Mesenchymal stem cell (in vitro differentiated cells and primary cell): ENCODE measurements around the gene TMEM38B.
"Not testable (repeated sequence)": the region's sequence is repeated elsewhere in the genome, so short reads cannot be mapped to it uniquely, and the experiment has no call there.

Source experiments
- DNase-seq: peaks from one replicate; pipeline ENCODE4 v3.0.0-alpha.2; 2013
- H2AFZ ChIP-seq: one replicate; pipeline ENCODE4 v1.6.1; 2013; ENCODE audit warnings: low read depth, mild to moderate bottlenecking, control low read depth, inconsistent platforms, low read length, moderate library complexity
- H2AK5ac ChIP-seq: 2 replicates; pipeline ENCODE4 v1.6.1; 2013; ENCODE audit warnings: low read length, moderate library complexity, mild to moderate bottlenecking, inconsistent platforms; ENCODE audit not compliant: severe bottlenecking
- H2BK120ac ChIP-seq: one replicate; pipeline ENCODE4 v1.6.1; 2013; ENCODE audit warnings: low read depth, mild to moderate bottlenecking, inconsistent platforms, low read length, moderate library complexity
- H2BK12ac ChIP-seq, 2 experiments: one replicate each; pipeline ENCODE4 v1.6.1; 2013; ENCODE audit warnings: inconsistent platforms in 2 of 2, low read length in 2 of 2, mild to moderate bottlenecking in 2 of 2, moderate library complexity in 2 of 2, control low read depth in 1 of 2
- H2BK15ac ChIP-seq: one replicate; pipeline ENCODE4 v1.6.1; 2013; ENCODE audit warnings: mild to moderate bottlenecking, low read depth, inconsistent platforms; ENCODE audit not compliant: poor library complexity, severe bottlenecking
- H2BK5ac ChIP-seq: 2 replicates; pipeline ENCODE4 v1.6.1; 2013; ENCODE audit warnings: low read depth, mild to moderate bottlenecking, low read length, control low read depth, inconsistent platforms; ENCODE audit not compliant: poor library complexity, severe bottlenecking
- H3K14ac ChIP-seq, 2 experiments: one replicate each; pipeline ENCODE4 v1.6.1; 2013; ENCODE audit warnings: inconsistent platforms in 2 of 2, low read length in 2 of 2, control low read depth in 1 of 2, mild to moderate bottlenecking in 1 of 2, moderate library complexity in 1 of 2
- H3K18ac ChIP-seq, 2 experiments: one replicate each; pipeline ENCODE4 v1.6.1; 2013; ENCODE audit warnings: inconsistent platforms in 2 of 2, low read length in 2 of 2, control low read depth in 1 of 2, low read depth in 1 of 2, mild to moderate bottlenecking in 1 of 2
- H3K23ac ChIP-seq, 2 experiments: one replicate each; pipeline ENCODE4 v1.6.1; 2013; ENCODE audit warnings: inconsistent platforms in 2 of 2, low read length in 2 of 2, mild to moderate bottlenecking in 2 of 2, moderate library complexity in 2 of 2, control low read depth in 1 of 2
- H3K27ac ChIP-seq: 2 replicates; pipeline ENCODE4 v1.5.1; 2013; ENCODE audit warnings: mild to moderate bottlenecking, moderate library complexity, low read length, control low read depth, inconsistent platforms; ENCODE audit not compliant: poor library complexity, severe bottlenecking
- H3K27me3 ChIP-seq, 2 experiments: 2 replicates each; pipeline versions ENCODE4 v1.6.1 to v1.7.0; 2013; ENCODE audit warnings: low read length in 2 of 2, mild to moderate bottlenecking in 2 of 2, moderate library complexity in 2 of 2, control low read depth in 1 of 2, inconsistent platforms in 1 of 2; ENCODE audit not compliant: control insufficient read depth in 1 of 2, insufficient read depth in 1 of 2
- H3K36me3 ChIP-seq, 2 experiments: 2 replicates each; pipeline versions ENCODE4 v1.6.1 to v1.7.0; 2013; ENCODE audit warnings: low read length in 2 of 2, control low read depth in 1 of 2, inconsistent platforms in 1 of 2, low read depth in 1 of 2, mild to moderate bottlenecking in 1 of 2; ENCODE audit not compliant: insufficient read depth in 2 of 2, control insufficient read depth in 1 of 2
- H3K4ac ChIP-seq, 2 experiments: one replicate each; pipeline ENCODE4 v1.6.1; 2013; ENCODE audit warnings: inconsistent platforms in 2 of 2, low read length in 2 of 2, mild to moderate bottlenecking in 2 of 2, moderate library complexity in 2 of 2, control low read depth in 1 of 2, low read depth in 1 of 2
- H3K4me1 ChIP-seq: 2 replicates; pipeline ENCODE4 v1.6.1; 2013; ENCODE audit warnings: low read depth, low read length, control low read depth; ENCODE audit not compliant: control insufficient read depth, insufficient read depth
- H3K4me2 ChIP-seq: 2 replicates; pipeline ENCODE4 v1.6.1; 2013; ENCODE audit warnings: low read length, mild to moderate bottlenecking, inconsistent platforms; ENCODE audit not compliant: poor library complexity, severe bottlenecking
- H3K4me3 ChIP-seq, 2 experiments: 2 replicates each; pipeline versions ENCODE4 v1.5.1 to v1.7.0; 2013; ENCODE audit warnings: low read length in 2 of 2, mild to moderate bottlenecking in 2 of 2, control low read depth in 1 of 2, low read depth in 1 of 2; ENCODE audit not compliant: insufficient read depth in 1 of 2
- H3K79me1 ChIP-seq: replicated peaks from 2 replicates; pipeline ENCODE4 v1.6.1; 2013; ENCODE audit warnings: mild to moderate bottlenecking, control low read depth, low read length, inconsistent platforms; ENCODE audit not compliant: poor library complexity, severe bottlenecking
- H3K9ac ChIP-seq: 2 replicates; pipeline ENCODE4 v1.7.0; 2013; ENCODE audit warnings: mild to moderate bottlenecking, low read length, moderate library complexity
- H3K9me3 ChIP-seq: 2 replicates; pipeline ENCODE4 v1.7.0; 2013; ENCODE audit warnings: mild to moderate bottlenecking, low read length; ENCODE audit not compliant: control insufficient read depth
- H4K8ac ChIP-seq: one replicate; pipeline ENCODE4 v1.6.1; 2013; ENCODE audit warnings: inconsistent platforms, mild to moderate bottlenecking, low read length, moderate library complexity
- H4K91ac ChIP-seq: one replicate; pipeline ENCODE4 v1.6.1; 2013; ENCODE audit warnings: mild to moderate bottlenecking, low read length, inconsistent platforms
- WGBS: methylation state at CpG from one replicate; pipeline ENCODE4 v1.1.7; 2013; ENCODE audit warnings: mixed read lengths; 5-methylcytosine and 5-hydroxymethylcytosine counted together

Gene TMEM38B

GRCh38 chr9:105703638-105704037, 9.3 kb downstream of the TMEM38B start:
- not testable (repeated sequence) for H3K18ac ChIP-seq, H2AFZ ChIP-seq, H2BK5ac ChIP-seq, H3K4me3 ChIP-seq, H3K4ac ChIP-seq, H3K27me3 ChIP-seq, H3K9ac ChIP-seq, H4K8ac ChIP-seq, H3K79me1 ChIP-seq, H3K4me2 ChIP-seq, H2BK15ac ChIP-seq, H3K4me1 ChIP-seq, H3K9me3 ChIP-seq, H2BK120ac ChIP-seq, H3K14ac ChIP-seq, H4K91ac ChIP-seq, DNase-seq, H3K27ac ChIP-seq, H3K23ac ChIP-seq, H2BK12ac ChIP-seq, H3K36me3 ChIP-seq, H2AK5ac ChIP-seq
- no CpG with 5 or more reads among the region's 4 CpGs for WGBS

DNA sequence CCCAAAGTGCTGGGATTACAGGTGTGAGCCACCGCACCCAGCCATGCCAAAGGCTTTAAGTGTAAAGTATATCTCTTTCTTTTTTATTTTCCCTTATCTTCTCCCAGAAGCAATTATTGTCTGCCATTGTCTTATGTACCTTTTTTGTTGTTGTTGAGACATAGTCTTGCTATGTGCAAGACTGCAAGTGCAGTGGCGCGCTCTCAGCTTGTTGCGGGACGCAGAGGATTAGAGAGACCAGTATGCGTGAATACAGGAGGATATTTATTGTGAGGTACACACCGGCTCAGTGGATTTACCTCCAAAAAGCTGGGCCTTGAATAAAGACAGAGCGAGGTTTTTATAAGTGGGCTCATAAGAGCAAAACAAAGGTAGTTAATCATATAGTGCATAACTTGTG, 11.8 kb downstream of the TMEM38B start:
- H4K91ac ChIP-seq = no peak overlapping the region
- peaks cover 3 to 18% of the 10 kb centered on the region in 2 experiments for H3K36me3 ChIP-seq
- H2BK12ac ChIP-seq = no peak overlapping the region
- H3K4me2 ChIP-seq = no peak overlapping the region
- no peaks in the 10 kb centered on the region for H3K4me1 ChIP-seq
- H2BK5ac ChIP-seq = no peak overlapping the region
- no peak for DNase-seq
- no peak overlapping the region for H3K23ac ChIP-seq
- H3K9ac ChIP-seq = no peak overlapping the region
- H3K18ac ChIP-seq = no peak overlapping the region
- no peak overlapping the region for H2AK5ac ChIP-seq
- no peaks in the 10 kb centered on the region for H3K9me3 ChIP-seq
- H2AFZ ChIP-seq = no peak overlapping the region
- no peaks in the 10 kb centered on the region for H3K27me3 ChIP-seq
- WGBS = 99% methylated on average over 7 of the region's 8 CpGs
- H2BK15ac ChIP-seq = no peak overlapping the region
- peaks cover 3% of the 10 kb centered on the region for H3K79me1 ChIP-seq
- H3K14ac ChIP-seq = no peak overlapping the region
- H3K4ac ChIP-seq = no peak overlapping the region
- no peak overlapping the region for H2BK120ac ChIP-seq
- H3K4me3 ChIP-seq = no peak overlapping the region
- H3K27ac ChIP-seq = no peak overlapping the region
- no peak overlapping the region for H4K8ac ChIP-seq

DNA sequence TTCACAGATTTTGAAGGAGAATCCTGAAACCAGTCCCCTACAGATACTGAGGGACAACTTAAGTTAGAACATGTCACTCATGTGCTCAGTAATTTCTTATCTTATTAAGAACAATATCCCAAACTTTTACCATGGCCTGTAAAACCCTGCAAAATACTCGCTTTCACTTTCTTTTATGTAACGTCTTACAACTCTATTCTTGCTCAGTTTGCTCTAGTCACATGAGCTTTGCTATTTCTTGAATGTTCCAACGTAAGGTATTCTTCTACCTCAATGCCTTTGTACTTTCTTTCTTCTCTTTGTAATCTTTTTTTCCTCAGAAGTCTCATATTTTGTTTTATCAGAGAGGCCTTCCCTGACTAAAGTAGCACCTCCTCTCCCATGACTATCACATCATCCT, 14.1 kb downstream of the TMEM38B start:
- no peak overlapping the region for H3K27ac ChIP-seq
- no peak overlapping the region for H2BK120ac ChIP-seq
- H3K9me3 ChIP-seq = no peaks in the 10 kb centered on the region
- no peak for DNase-seq
- peaks cover 6% of the 10 kb centered on the region for H3K4me1 ChIP-seq
- no peak overlapping the region for H3K14ac ChIP-seq
- no peak overlapping the region for H4K8ac ChIP-seq
- no peak overlapping the region for H2BK15ac ChIP-seq
- H3K27me3 ChIP-seq = no peaks in the 10 kb centered on the region
- peaks cover 3 to 18% of the 10 kb centered on the region in 2 experiments for H3K36me3 ChIP-seq
- H3K4ac ChIP-seq = no peak overlapping the region
- peak overlapping the region in 1 of 2 experiments; percentile 32 for H3K4me3 ChIP-seq
- no peak overlapping the region for H2AK5ac ChIP-seq
- WGBS = 93% methylated on average over 3 of the region's 3 CpGs
- H2BK5ac ChIP-seq = no peak overlapping the region
- no peak overlapping the region for H3K18ac ChIP-seq
- H2BK12ac ChIP-seq = no peak overlapping the region
- H3K9ac ChIP-seq = peak overlapping the region; percentile 74
- H3K79me1 ChIP-seq = no peaks in the 10 kb centered on the region
- H2AFZ ChIP-seq = no peak overlapping the region
- no peak overlapping the region for H3K4me2 ChIP-seq
- no peak overlapping the region for H4K91ac ChIP-seq
- H3K23ac ChIP-seq = no peak overlapping the region

- no peak overlapping the region for H3K9ac ChIP-seq
These were observed 16.3 kb downstream of the TMEM38B start for GRCh38 chr9:105710638-105711037.

More at GRCh38 chr9:105710638-105711037, 16.3 kb downstream of the TMEM38B start:
- no peak overlapping the region for H3K23ac ChIP-seq
- no peak overlapping the region for H4K8ac ChIP-seq
- DNase-seq = no peak
- H2AFZ ChIP-seq = no peak overlapping the region
- no peak overlapping the region for H3K4ac ChIP-seq
- H2BK120ac ChIP-seq = no peak overlapping the region
- H2BK15ac ChIP-seq = no peak overlapping the region
- no peak overlapping the region for H3K27ac ChIP-seq
- no peak overlapping the region for H3K14ac ChIP-seq
- 97% methylated on average over 9 of the region's 13 CpGs for whole genome bisulfite sequencing
- no peak overlapping the region for H2AK5ac ChIP-seq
- H3K4me2 ChIP-seq = no peak overlapping the region
- no peak overlapping the region for H2BK12ac ChIP-seq
- no peak overlapping the region for H2BK5ac ChIP-seq
- H3K79me1 ChIP-seq = peaks cover 2% of the 10 kb centered on the region
- H4K91ac ChIP-seq = no peak overlapping the region
- peaks cover 6% of the 10 kb centered on the region for H3K4me1 ChIP-seq
- no peaks in the 10 kb centered on the region for H3K27me3 ChIP-seq
- peaks cover 15% of the 10 kb centered on the region for H3K9me3 ChIP-seq
- H3K18ac ChIP-seq = no peak overlapping the region
- no peak overlapping the region for H3K4me3 ChIP-seq
- peaks cover 7 to 28% of the 10 kb centered on the region in 2 experiments for H3K36me3 ChIP-seq
